ENCODE results near the gene PRPF8. TPM values are rescaled to one million over a fixed set of nuclear protein-coding genes. Genes with fewer than 3 reads are reported as not detected.
A peak's percentile ranks its signal among the peaks of the same experiment; 100 is the strongest.

Gene PRPF8
- total and polyA plus RNA-seq, 2 of the 13 experiments (the other 11 are each of a cell fraction or from before 2014, with no cell fraction given): 112 to 179 TPM

- no peak for TF ChIP-seq ZNF230 (CRISPR knock-in tag; IDR thresholded peaks at IDR 0.05)
- no peak for TF ChIP-seq RBFOX2 (IDR thresholded peaks at IDR 0.05; ENCODE audit: low read depth, low read length)
- peak; percentile 71; the same call in 1 of the 2 replicates for TF ChIP-seq HDAC1 (CRISPR knock-in tag; IDR thresholded peaks at IDR 0.05)
- TF ChIP-seq, protein P1, sequence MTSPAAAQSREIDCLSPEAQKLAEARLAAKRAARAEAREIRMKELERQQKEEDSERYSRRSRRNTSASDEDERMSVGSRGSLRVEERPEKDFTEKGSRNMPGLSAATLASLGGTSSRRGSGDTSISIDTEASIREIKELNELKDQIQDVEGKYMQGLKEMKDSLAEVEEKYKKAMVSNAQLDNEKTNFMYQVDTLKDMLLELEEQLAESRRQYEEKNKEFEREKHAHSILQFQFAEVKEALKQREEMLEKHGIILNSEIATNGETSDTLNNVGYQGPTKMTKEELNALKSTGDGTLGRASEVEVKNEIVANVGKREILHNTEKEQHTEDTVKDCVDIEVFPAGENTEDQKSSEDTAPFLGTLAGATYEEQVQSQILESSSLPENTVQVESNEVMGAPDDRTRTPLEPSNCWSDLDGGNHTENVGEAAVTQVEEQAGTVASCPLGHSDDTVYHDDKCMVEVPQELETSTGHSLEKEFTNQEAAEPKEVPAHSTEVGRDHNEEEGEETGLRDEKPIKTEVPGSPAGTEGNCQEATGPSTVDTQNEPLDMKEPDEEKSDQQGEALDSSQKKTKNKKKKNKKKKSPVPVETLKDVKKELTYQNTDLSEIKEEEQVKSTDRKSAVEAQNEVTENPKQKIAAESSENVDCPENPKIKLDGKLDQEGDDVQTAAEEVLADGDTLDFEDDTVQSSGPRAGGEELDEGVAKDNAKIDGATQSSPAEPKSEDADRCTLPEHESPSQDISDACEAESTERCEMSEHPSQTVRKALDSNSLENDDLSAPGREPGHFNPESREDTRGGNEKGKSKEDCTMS (CRISPR knock-in tag; conservative IDR thresholded peaks at IDR 0.05): no peak
- no peak for TF ChIP-seq AHR (CRISPR knock-in tag; IDR thresholded peaks at IDR 0.05)
- TF ChIP-seq ZNF124 (CRISPR knock-in tag; IDR thresholded peaks at IDR 0.05): no peak
- TF ChIP-seq PRMT3 (CRISPR knock-in tag; IDR thresholded peaks at IDR 0.05; ENCODE audit: borderline replicate concordance, low read depth): no peak
- 0 out of 2 replicates have a peak, but pooled peaks have one; percentile 41 for TF ChIP-seq ZSCAN31 (CRISPR knock-in tag; IDR thresholded peaks at IDR 0.05; ENCODE audit: low read depth)
- TF ChIP-seq ZNF737 (CRISPR knock-in tag; IDR thresholded peaks at IDR 0.05; ENCODE audit: borderline replicate concordance): no peak
- TF ChIP-seq KLF13 (CRISPR knock-in tag; IDR thresholded peaks at IDR 0.05): no peak
- TF ChIP-seq NCOA5 (CRISPR knock-in tag; IDR thresholded peaks at IDR 0.05): no peak
- TF ChIP-seq, protein P2, sequence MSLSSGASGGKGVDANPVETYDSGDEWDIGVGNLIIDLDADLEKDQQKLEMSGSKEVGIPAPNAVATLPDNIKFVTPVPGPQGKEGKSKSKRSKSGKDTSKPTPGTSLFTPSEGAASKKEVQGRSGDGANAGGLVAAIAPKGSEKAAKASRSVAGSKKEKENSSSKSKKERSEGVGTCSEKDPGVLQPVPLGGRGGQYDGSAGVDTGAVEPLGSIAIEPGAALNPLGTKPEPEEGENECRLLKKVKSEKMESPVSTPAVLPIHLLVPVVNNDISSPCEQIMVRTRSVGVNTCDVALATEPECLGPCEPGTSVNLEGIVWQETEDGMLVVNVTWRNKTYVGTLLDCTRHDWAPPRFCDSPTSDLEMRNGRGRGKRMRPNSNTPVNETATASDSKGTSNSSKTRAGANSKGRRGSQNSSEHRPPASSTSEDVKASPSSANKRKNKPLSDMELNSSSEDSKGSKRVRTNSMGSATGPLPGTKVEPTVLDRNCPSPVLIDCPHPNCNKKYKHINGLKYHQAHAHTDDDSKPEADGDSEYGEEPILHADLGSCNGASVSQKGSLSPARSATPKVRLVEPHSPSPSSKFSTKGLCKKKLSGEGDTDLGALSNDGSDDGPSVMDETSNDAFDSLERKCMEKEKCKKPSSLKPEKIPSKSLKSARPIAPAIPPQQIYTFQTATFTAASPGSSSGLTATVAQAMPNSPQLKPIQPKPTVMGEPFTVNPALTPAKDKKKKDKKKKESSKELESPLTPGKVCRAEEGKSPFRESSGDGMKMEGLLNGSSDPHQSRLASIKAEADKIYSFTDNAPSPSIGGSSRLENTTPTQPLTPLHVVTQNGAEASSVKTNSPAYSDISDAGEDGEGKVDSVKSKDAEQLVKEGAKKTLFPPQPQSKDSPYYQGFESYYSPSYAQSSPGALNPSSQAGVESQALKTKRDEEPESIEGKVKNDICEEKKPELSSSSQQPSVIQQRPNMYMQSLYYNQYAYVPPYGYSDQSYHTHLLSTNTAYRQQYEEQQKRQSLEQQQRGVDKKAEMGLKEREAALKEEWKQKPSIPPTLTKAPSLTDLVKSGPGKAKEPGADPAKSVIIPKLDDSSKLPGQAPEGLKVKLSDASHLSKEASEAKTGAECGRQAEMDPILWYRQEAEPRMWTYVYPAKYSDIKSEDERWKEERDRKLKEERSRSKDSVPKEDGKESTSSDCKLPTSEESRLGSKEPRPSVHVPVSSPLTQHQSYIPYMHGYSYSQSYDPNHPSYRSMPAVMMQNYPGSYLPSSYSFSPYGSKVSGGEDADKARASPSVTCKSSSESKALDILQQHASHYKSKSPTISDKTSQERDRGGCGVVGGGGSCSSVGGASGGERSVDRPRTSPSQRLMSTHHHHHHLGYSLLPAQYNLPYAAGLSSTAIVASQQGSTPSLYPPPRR (CRISPR knock-in tag; IDR thresholded peaks at IDR 0.05; ENCODE audit: borderline replicate concordance): no peak
- no peak for TF ChIP-seq NFYC (CRISPR knock-in tag; IDR thresholded peaks at IDR 0.05)
- no peak for TF ChIP-seq IRF1 (CRISPR knock-in tag; IDR thresholded peaks at IDR 0.05; ENCODE audit: low read depth)
- no peak for TF ChIP-seq JDP2 (CRISPR knock-in tag; IDR thresholded peaks at IDR 0.05; ENCODE audit: borderline replicate concordance)
- TF ChIP-seq ZKSCAN1 (IDR thresholded peaks at IDR 0.05; ENCODE audit: low read length): no peak
- TF ChIP-seq JUND (CRISPR knock-in tag; IDR thresholded peaks at IDR 0.05): no peak
- TF ChIP-seq EHMT2 (IDR thresholded peaks at IDR 0.05; ENCODE audit: borderline replicate concordance, low read depth, low read length): no peak
- TF ChIP-seq, protein P3, sequence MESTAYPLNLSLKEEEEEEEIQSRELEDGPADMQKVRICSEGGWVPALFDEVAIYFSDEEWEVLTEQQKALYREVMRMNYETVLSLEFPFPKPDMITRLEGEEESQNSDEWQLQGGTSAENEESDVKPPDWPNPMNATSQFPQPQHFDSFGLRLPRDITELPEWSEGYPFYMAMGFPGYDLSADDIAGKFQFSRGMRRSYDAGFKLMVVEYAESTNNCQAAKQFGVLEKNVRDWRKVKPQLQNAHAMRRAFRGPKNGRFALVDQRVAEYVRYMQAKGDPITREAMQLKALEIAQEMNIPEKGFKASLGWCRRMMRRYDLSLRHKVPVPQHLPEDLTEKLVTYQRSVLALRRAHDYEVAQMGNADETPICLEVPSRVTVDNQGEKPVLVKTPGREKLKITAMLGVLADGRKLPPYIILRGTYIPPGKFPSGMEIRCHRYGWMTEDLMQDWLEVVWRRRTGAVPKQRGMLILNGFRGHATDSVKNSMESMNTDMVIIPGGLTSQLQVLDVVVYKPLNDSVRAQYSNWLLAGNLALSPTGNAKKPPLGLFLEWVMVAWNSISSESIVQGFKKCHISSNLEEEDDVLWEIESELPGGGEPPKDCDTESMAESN (CRISPR knock-in tag; conservative IDR thresholded peaks at IDR 0.05): no peak
- TF ChIP-seq ZSCAN30 (CRISPR knock-in tag; IDR thresholded peaks at IDR 0.05): no peak
- TF ChIP-seq MED1 (CRISPR knock-in tag; IDR thresholded peaks at IDR 0.05): peak; percentile 72
- no peak for TF ChIP-seq PHB2 (IDR thresholded peaks at IDR 0.05; ENCODE audit: partially characterized antibody)
These were observed 78.2 kb downstream of the PRPF8 start (continued) for GRCh38 chr17:1606352-1606985.
